Stromal cell of bone marrow (primary cell): ENCODE measurements around the gene IL1RAPL1.

ENCODE experiments used
- DNase-seq: peaks from one replicate; pipeline ENCODE4 v3.0.0-alpha.2; 2012; ENCODE audit warnings: low read depth

The IL1RAPL1 gene

DNA sequence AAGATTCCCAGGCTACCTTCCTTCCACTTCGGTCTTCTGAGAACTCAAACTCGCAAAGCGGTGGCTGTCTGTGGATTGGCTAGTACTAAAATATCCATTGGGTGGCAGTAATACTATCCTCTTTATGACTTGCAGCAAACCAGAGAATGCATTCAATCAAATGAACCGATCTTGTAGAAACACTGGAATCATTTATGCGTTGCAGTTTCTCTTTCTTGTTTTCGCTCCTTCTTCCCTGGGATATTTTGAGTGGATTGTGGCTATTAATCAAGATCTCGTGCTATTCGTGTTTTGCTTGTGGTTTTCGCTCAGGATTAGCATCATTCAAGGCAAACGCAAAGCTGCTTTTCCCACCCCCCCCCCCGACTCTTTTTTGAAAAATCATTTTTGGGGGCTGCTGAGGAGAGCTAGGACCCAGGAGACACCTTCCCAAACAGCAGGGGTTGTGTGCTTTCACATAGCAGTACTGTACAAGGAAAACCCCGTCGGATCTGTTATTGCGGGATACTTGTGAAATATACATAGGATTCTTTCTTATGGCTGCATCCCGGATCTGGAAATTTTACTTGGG is at the start of gene IL1RAPL1:
TSS of gene IL1RAPL1 (plus strand) at position 466 of the 571 bp plus-strand sequence.
- DNase-seq, result peak; percentile 23

DNA sequence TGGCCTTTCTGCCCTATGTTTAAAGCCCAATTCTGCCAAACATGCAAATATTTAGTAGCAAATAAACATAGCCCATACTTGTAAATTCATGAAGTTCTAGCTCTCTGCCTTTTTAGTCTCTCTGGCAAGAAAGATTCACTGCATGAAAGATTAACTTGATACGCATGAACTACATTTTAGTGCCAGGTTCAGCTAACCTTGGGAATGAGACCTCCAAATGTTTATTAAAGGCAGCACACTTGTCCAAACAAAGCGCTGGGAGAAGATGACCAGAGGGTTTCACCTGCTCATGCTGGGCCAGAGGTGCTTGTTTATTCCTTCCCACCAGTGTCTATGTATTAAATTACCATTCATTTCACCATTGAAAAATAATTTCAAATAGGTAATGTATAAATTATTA is 44.5 kb upstream of the IL1RAPL1 start:
- no peak for DNase-seq

DNA sequence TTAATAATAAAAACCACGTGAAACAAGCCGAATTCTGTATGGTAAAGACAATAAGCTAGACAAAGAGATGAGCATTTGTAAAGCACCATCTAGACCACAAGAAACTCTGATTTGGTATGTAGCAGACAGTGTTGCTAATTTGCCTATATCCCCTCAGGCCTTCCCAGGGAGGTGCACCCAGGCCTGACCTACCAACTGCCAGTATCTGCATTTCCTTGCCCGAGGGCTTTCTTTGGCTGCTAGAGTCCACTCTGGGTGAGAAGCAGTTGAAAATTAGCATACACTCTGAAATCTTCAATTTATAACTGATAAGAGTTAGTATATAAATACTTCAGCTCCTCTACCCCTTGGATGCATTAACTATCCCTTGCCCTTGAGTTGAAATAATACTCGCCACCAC is 37.4 kb upstream of the IL1RAPL1 start:
- no peak for DNase-seq

DNA sequence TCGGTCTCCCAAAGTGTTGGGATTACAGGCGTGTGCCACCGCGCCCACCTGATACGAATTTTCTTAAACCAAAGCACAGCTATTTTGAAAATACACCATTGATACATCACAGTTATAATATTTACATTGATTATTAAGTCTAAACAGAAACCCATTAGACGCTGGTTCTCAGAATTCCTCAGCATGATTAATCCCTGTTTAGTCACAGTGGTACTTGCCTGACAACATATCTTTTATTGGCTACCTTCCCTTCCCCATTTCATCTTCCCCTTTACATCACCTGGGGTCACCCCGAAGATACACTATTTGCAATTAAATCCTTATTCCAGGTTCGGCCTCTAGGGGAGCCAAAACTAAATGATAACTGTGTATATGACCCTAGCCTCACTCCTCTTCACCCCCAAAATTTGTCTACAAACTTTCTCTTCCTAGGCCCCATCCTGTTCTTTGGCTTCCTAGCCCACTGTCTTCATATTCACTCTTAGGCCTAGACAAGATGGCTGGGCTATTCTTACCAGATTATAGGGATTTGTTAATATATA is 36.8 kb upstream of the IL1RAPL1 start:
- DNase-seq, result no peak

DNA sequence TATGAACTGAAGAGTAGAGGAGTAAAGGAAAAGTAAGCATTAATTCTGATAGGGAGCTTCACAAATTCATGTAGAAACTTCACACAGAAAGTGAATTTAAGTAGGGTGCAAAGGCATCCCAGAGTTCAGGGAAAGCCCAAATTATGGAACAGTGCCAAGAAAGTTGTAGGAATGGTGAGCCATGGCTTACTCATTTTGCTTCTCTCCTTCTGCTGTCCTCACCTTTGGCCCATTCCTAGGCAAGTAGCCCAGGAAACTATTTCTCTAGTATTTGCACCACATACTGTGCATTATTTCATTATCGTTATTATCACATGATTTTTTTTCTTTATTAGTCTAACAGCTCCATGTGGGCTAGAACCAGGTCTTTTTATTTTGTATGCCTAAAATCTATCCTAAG is 34.9 kb upstream of the IL1RAPL1 start:
- DNase-seq, result no peak

DNA sequence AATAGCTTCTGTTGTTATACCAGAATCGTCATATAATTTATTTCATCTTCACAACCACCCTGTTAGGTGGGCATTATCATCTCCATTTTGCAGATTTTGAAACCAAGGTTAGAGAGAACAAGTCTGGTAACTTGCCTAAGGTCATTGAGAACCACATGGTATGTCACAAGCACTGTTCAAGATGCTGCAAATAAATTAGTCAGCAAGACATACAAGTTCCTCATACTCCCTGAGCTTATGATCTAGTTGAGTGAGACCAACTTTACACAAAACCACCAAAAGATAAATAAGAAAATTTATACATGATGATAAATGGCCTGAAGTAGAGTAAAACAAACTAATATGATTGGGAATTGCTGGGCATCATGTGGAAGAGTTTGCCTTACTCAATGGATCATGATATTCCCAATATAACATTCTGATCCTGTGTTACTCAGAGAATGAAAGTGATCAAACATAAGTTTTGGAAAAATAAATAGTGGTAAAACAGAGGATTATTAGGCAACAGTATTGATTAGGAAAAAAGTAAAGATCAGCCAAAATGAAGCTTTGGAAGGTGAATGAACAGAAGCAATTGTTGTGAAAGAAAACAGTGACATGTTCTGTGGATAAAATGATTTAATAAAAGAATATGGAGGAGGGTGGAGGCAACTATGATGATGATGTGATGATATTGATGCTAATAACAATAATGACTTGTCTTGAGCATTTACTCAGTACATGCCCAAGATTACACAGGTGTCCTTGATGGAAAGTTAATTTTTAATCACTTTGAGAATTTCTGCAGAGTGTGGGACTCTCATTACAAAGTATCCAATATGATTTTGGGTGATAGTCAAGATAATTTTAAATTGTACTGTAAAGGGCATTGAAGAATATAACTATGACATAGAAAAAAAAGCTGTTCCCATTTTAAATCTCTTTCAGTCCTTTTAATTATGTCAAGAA is 34.1 kb upstream of the IL1RAPL1 start:
- no peak for DNase-seq

DNA sequence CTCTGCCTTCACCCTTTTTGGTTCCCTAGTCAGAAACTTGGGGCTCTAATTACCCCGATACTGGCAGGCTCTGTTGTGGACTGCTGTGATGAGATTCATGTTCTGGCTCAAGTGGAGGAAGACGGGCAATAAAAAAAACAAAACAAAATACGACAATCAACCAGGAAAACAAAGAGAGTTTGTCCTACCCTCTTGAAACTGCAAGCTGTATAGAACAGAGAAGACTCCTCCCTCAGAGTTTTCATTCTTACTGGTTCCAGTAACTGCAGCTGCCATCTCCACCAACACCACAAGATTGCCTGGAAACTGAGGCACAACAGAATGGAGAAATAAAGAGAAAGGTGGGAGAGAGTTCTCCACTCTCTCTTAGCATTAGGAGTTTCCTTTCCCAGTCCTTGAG is 11.1 kb upstream of the IL1RAPL1 start:
- DNase-seq, result no peak

DNA sequence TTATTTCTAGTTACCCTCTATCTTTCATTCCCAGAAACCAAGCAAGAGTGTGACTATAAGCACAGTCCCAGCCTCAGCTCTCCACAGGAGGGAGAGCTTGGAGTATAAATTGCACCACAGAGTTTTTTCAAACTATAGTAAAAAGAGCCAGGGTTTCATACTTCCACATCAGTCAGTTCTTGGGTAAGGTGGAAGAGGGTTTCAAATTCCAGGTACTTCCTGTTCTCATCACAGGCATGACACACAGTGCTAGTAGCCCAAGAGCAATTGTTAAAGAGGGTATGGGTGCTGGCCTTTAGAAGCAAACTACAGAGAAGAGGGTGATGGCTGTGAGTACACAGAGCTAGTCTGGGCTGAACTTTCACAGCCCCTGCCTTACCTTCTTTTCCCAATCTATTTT is 5.7 kb upstream of the IL1RAPL1 start:
- DNase-seq, result no peak

DNA sequence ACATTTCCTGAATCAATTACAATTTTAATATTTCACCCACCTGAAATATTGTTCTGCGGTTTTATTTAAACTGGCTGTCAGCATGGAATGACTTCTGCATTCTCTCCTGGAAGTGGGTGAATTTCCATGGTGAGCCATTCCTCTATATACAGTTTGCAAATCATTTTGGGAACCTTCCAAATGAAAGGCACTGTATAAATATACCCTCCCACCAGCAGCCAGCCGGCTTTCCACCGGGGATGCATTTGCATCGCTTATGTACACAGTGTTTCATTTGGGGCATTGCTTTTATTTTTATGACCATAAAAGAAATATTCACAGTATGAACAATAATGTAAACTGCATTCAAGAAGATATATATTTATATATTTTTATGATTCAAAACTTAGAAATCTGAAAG is 4.7 kb upstream of the IL1RAPL1 start:
- no peak for DNase-seq

DNA sequence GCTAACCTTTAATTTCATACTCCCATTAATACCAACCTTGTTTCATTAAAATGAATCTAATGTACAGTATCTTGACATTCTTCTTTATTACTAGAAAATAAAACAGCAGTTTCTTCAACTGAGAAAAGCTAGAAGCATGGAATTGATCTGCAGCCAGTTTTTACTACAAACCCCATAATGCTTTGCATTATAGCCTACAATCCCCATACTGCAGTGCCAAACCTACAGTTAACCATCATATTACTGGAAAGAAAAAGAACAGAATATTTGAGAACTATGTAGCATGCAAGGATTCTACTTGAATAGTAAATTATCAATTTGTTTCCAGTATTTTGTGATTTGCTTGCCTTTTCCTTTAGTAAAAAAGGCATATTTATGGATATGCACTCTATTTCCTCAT is 3.2 kb upstream of the IL1RAPL1 start:
- no peak for DNase-seq

DNA sequence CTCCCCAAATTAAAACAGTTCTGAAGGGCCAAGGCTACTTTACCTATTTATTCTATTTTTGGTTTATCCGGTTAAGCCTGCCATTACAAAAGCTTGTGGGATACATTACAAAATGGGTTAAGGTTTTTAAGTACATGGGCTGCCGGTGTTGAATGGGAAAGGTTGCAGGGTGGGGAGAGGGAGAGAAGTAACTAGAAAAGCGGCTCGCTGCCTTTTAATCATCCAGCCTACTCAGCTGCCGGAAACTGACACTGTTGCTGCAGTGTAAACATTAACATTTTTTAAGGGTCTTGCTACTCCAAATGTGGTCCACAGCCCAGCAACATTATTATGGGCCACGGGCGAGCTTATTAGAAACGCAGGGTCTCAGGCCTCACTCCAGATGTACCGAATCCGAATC is 1.5 kb upstream of the IL1RAPL1 start:
- no peak for DNase-seq

DNA sequence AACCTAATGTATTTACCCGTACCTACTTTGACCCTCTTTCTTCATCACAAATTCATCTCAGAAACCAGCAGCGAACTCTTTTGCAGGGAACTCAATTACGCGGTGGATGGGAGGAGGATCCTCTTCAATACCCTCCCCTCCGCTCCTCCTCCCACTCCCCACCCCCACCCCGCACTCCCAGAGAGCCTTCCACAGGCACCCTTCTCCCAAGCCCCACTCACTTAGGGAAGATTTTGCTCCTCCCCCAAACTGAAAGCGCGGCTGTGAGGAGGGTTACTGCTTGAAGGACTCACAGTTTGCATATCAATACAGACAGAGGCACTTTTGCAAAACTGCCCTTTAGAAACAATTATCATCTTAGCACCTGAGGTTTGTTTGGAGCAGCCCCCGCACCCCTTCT is 960 bp upstream of the IL1RAPL1 start:
- DNase-seq, result no peak

DNA sequence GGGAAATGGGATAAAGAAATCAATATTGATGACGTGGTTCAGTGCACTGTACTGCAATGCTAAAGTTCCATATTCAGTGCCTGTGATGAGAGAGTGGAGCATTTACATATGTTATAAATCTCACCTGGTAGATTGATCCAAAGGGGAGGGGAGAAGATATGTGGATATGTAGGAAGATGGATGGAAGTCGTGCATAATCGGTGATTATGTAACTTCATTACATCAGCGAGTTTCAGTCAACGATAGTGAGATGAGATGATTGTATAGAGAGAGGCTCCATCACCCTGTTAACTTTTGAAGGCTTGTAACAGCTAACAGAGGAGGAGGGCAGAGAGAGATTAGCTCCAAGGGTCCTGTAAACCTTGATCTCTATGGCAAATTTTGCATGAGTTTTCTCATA is 1.8 kb downstream of the IL1RAPL1 start:
- no peak for DNase-seq

DNA sequence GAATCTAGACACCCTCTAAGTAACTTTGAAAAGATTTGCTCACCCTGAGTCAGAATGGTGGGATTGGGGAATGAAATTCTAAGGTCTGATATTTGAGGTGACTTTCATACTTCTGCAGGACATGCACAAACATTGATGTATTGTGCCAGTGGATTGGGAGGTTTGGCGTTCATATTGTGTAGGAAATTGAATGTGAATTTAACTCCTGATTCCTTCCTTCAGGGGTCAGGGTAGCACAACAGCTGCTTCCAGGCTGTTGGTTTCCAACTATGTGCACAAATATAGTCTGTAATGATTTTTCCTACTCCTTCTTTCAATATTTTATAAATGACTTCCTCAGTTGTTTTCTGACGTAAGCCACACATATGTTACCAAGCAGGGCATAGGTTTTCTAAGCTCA is 3.1 kb downstream of the IL1RAPL1 start:
- no peak for DNase-seq

DNA sequence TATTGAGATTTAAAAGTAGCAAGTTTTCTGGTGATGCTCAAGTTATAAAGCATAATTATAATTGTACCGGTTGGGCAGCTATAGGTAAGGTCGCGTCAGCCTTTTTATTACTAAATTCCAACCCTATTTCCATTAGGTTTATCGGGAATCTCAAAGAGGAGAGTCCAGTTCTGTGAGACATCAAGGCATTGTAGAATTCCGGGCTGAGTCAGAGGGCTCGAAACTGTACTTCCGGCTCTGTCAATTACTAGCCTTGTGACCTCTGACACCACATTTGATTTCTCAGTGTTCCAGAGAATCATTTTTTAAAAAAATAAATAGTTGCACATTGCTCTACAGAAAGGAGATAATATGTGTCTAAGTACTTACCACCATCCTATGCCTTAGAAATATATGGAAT is 4.3 kb downstream of the IL1RAPL1 start:
- DNase-seq, result no peak

DNA sequence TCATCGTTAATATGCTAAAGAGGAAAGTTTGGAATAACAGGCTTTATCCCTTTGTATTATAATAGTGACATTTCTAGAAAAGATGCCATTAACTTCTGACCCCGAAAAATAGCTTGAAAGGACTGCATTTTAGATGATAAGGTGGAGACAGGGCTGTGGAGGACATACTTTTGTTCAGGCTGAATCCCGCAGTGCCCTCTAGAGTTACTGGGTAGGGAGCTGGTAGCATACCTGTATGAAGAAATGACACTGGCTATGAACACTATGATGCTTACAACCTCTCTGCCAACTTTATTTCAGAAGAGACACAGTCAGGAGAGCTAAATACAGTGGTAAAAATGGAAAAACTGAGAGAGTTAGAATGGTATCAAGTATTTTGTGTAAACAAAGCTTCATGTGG is 8.1 kb downstream of the IL1RAPL1 start:
- DNase-seq, result no peak

DNA sequence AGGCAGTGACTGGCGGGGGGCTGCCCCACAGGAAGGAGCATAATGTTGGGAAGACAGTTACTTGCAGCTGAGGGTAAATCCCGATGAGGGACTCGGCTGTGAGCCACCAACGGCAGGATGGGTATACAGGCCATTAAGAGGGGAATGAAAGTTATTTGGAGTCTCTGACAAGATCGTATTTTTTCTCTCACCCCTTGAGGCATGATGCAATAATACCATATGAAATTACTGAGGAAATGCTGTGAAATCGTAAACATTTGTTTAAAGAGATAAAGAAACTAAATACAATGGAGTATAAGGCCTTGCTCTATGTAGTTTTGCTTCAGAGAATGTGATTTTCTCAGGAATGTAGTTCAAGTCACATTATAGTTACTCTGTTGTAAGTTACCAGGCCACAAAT is 12.7 kb downstream of the IL1RAPL1 start:
- no peak for DNase-seq

DNA sequence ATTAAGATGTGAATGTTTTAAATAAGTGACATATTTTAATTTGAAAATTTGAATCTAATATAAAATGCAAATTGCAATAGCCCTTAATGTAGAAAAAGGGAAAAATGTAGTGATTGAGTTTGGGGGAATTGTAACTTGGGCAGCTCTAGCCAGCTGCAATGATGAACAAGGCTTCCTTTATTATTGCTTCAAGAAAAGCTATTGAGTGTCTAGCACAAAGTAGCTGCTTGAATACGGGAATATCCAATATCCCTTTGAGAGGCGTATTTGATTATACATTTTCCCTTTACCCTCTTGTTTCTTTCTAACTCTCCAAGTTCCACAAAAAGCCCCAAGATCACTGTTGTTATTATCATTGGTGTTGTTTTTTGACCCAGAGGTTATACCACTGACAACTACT is 21.8 kb downstream of the IL1RAPL1 start:
- no peak for DNase-seq

DNA sequence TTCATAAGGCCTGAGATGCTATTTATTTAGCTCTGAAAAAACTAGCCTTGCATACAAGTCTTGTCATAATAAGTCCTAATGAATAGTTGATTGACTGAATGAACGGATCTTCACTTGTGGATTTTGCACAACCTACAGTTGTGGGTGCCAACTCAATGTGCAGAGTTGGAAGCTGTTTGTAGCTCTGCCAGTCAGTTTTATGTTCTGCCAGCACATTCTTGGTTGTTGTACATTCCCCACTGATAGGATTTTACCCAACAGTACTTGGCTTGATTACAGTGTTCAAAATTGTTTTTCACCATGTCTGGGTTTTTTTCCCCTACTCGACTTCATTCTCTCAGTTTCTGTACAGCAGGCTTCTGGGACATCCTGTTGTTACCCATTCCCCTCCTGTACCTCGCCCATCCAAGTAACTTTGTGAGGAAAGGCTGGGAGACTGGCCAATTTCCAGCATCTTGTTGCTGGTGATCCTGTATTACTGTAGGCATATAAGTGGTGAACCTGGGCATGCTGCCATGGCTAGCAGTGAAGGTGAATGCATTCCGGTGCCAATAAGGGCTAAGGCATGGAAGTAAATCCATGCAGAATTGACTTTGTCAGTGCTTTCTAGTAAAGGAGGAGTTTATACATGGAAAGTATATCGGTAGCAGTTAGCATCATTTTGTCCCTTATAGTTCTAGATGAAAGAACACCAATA is 22.8 kb downstream of the IL1RAPL1 start:
- DNase-seq, result no peak

DNA sequence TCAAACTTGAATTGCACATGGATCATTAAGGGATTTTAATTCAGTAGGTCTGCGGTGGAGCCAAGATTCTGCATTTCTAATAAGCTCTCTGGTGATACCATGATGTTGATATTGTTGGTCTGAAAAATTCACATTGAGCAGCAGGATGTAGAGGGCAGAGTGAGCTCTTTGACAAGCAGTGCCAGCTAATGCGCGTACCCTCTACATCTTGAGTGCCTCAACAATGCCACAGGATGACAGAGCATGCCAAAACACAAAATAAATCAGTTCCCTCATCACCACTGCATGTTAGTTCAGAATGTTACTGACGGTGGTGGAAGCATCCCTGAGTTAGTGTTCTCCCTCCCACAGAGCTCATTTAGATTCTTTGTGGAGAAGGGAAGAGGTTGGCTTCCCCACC is 23.5 kb downstream of the IL1RAPL1 start:
- DNase-seq, result no peak

DNA sequence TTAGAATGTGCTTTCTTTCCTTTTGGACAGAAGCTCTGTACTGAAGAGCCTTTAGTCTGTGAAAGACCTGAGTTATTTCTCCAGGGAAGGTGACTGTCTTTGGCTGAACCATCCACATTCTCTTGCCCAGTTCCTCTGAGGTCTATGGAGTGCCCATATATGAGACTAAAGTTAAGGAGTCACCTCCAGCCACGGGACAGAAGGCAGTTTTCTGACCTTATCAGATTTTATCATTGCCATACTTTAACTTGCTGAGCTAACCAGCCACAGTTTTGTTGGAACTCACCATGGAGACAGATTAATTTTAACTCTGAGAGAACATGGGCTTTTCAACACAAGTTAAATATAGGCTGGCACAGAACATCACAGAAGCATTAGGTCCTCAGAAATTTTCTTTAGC is 26.3 kb downstream of the IL1RAPL1 start:
- DNase-seq, result no peak

DNA sequence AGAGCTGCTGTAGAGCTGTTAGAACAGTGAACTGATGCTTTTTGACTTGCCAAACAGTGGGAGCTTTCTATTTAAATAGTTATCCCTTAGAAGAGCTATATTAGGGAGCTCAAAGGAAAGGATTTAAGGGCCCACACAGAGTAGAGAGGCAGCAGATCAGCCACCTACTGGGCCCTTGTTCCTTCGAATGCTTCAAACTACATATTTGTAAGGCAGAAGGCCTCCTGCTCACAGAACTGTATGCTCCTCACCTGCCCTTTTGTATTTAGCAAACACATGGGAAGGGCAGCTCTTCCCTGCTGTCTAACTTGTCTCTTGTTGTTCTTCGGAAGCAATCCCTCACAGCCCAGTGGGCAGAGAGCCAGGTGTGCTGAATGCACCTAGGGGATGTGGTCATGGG is 38.0 kb downstream of the IL1RAPL1 start:
- DNase-seq, result no peak

DNA sequence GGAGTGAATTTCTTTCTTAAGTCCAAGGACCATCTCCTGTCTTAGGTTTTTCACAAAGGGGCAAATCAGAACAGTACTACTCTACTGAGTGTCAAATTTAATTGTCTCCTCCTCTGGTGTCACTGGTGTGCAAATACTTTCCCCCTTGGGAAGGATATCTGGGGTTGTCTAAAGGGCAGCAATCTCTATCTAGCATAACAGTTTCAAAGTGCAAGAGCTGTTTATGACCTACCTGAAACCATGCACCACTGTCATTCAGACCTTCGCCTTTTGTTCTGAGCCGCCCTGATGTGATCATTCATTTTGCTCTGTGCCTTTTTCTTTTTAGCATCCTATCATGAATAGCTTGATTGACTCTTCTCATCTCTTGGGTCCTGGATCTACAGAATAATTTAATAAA is 39.3 kb downstream of the IL1RAPL1 start:
- DNase-seq, result no peak
